Activated CD8-positive, alpha-beta T cell treated with anti-CD3 and anti-CD28 coated beads for 36 hours (primary cell): Measurements from ENCODE around the gene MTRR. TPM values are rescaled to one million over a fixed set of nuclear protein-coding genes. Genes with fewer than 3 reads are reported as not detected.

Source experiments
- ATAC-seq: fragments of 200-7000 bp; cut with Tn5 transposase; one replicate; pipeline ENCODE4 v1.10.0; 2021; ENCODE audit warnings: mild to moderate bottlenecking, moderate library complexity
- CTCF ChIA-PET: fragments of 350-600 bp; sonication (Branson Sonifier 250); formaldehyde crosslinking; loops from one replicate; lab custom pipeline; 2021; ENCODE audit warnings: antibody characterized with exemption; lab: Charles Lee
- POLR2A ChIA-PET: fragments of 350-600 bp; sonication (Branson Sonifier 250); formaldehyde crosslinking; loops from one replicate; lab custom pipeline; 2021; ENCODE audit warnings: antibody characterized with exemption; lab: Charles Lee
- DNase-seq: peaks from one replicate; pipeline ENCODE4 v3.0.0-alpha.2; 2020
- H3K27ac Mint-ChIP-seq: one replicate; pipeline ENCODE4 v1.8.0; 2021; ENCODE audit warnings: mild to moderate bottlenecking, mixed read lengths
- H3K27me3 Mint-ChIP-seq: one replicate; pipeline ENCODE4 v1.8.0; 2021; ENCODE audit warnings: mixed read lengths
- H3K36me3 Mint-ChIP-seq: one replicate; pipeline ENCODE4 v1.8.0; 2021; ENCODE audit warnings: low read depth, mixed read lengths
- H3K4me1 Mint-ChIP-seq: one replicate; pipeline ENCODE4 v1.8.0; 2021; ENCODE audit warnings: low read depth, mixed read lengths
- H3K4me3 Mint-ChIP-seq: one replicate; pipeline ENCODE4 v1.8.0; 2021; ENCODE audit warnings: mild to moderate bottlenecking, moderate library complexity, mixed read lengths
- H3K9me3 Mint-ChIP-seq: one replicate; pipeline ENCODE4 v1.8.0; 2021; ENCODE audit warnings: mixed read lengths
- intact Hi-C: fragments of 100-400 bp; cut with micrococcal nuclease; formaldehyde crosslinking; loops from one replicate; pipeline ENCODE4 v1.10.0; 2022
- total RNA-seq, 2 experiments: library from RNA; stranded (reverse); gene quantifications; one replicate each; pipeline ENCODE4 v1.2.3, GENCODE V29; 2021
- TF ChIP-seq, protein P1 (sequence below): fragments of 200-600 bp; IDR thresholded peaks from one replicate; pipeline ENCODE4 v1.8.0; 2022; ENCODE audit warnings: antibody characterized with exemption, mild to moderate bottlenecking

Gene MTRR
- total RNA-seq, 2 experiments from 2014 or later = 54.3 to 57.8 TPM

DNA sequence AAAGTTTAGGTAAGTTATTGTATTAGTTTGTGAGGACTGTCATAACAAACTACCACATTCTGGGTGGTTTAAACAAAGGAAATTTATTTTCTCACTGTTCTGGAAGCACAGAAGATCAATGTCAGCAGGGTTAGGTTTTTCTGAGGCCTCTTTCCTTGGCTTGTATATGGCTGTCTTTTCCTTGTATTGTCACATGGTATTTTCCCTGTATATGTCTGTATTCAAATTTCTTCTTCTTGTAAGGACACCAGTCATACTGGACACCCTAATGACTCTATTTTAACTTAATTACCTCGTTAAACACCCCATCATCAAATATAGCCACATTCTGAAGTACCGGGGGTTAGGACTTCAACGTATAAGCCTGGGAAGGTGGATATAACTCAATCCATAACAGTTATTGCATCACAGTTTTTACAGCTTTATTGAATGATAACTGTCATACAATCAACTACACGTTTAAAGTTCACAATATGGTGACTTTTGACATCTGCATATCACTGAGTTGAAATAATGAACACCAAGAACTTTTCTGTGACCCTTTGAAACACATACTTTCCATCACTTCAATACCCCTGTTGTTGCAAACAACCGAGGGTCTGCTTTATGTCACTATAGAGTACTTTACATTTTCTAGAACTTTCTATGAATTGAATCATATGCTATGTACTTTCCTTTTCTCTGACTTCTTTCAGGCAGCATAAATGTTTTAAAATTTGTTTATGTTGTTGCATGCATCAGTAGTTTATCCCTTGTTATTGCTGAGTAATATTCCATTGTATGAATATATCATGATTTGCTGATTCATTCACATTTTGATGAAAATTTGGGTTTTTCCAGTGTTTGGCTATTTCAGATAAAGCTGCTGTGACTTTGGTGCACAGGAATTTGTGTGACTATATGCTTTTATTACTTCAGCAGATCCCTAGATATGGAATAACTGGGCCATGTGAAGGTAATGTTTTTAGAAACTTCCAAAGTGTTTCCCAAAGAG, 48.5 kb downstream of the MTRR start:
- H3K4me3 Mint-ChIP-seq = no peak overlapping the region

DNA sequence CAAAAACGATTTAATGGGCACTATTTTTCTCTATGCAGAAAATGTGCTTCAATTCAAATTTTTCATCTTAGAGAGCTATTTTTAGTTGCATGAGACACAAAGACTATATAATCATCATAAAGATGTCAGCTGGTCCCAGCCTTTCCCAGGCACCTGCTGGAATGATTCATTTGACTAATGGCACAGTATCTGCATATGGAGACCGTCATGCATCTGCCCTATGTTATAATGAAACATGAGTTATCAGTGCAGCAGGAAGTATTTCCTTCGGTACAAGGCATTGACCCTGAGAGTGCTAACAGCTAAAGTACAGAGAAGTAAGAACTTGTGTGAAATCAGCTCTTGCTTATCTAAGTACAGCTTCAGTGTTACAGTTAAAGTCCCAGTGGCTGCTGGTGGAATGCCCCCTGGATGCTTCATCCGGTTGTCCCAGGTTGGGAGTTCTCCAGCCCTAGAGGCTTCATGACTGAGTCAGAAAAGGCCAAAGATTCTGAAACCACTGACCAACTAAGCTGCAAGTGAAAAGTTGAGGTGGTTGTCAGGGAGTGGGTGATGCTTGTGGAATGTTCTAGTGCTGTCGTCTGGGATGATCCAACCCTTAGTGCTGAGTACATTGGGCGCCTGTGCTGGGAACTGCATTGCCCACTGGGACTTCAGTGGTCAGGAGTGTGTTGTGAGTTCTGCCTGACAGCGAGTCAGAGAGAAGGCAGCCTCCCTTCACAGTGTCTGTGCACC, 57.2 kb downstream of the MTRR start:
- Mint-ChIP-seq H3K4me3 (no peak overlapping the region), H3K9me3 (no peaks in the 10 kb centered on the region), H3K27me3 (peaks cover 7% of the 10 kb centered on the region), H3K4me1 (no peaks in the 10 kb centered on the region), H3K36me3 (no peaks in the 10 kb centered on the region), H3K27ac (no peak overlapping the region)
- ChIA-PET CTCF (interaction anchor here (1.1 to 2.1 kb wide), 3 partner anchors 11 to 40 kb away, joined by 3 to 8 read pairs (median 4); no protein-coding TSS in a partner anchor), POLR2A (no interaction called here)
- intact Hi-C loops = loop anchor here (10.0 kb wide), 1 partner anchor 1619 kb away; the partner anchor contains the start of gene SEMA5A
- TF ChIP-seq, protein P1, sequence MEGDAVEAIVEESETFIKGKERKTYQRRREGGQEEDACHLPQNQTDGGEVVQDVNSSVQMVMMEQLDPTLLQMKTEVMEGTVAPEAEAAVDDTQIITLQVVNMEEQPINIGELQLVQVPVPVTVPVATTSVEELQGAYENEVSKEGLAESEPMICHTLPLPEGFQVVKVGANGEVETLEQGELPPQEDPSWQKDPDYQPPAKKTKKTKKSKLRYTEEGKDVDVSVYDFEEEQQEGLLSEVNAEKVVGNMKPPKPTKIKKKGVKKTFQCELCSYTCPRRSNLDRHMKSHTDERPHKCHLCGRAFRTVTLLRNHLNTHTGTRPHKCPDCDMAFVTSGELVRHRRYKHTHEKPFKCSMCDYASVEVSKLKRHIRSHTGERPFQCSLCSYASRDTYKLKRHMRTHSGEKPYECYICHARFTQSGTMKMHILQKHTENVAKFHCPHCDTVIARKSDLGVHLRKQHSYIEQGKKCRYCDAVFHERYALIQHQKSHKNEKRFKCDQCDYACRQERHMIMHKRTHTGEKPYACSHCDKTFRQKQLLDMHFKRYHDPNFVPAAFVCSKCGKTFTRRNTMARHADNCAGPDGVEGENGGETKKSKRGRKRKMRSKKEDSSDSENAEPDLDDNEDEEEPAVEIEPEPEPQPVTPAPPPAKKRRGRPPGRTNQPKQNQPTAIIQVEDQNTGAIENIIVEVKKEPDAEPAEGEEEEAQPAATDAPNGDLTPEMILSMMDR = no peak
- no peak for ATAC-seq
- no peak for DNase-seq

More for the DNA sequence above, 48.5 kb downstream of the MTRR start:
- Mint-ChIP-seq H3K9me3 (peaks cover 10% of the 10 kb centered on the region), H3K27ac (no peak overlapping the region), H3K27me3 (peaks cover 5% of the 10 kb centered on the region), H3K4me1 (no peaks in the 10 kb centered on the region), H3K36me3 (peaks cover 7% of the 10 kb centered on the region)
- no peak for ATAC-seq
- intact Hi-C loops = no loop called here
- TF ChIP-seq, protein P1 = no peak
- DNase-seq = no peak
- CTCF ChIA-PET = interaction anchor here (0.9 to 1.3 kb wide), 2 partner anchors 16 to 30 kb away, joined by 3 read pairs; no protein-coding TSS in a partner anchor
- POLR2A ChIA-PET = no interaction called here

- Mint-ChIP-seq H3K4me3 (no peak overlapping the region), H3K36me3 (no peaks in the 10 kb centered on the region), H3K9me3 (no peaks in the 10 kb centered on the region), H3K27me3 (peaks cover 6% of the 10 kb centered on the region), H3K27ac (no peak overlapping the region), H3K4me1 (no peaks in the 10 kb centered on the region)
- ChIA-PET POLR2A (no interaction called here), CTCF (interaction anchor here (1.1 to 2.1 kb wide), 3 partner anchors 12 to 40 kb away, joined by 3 to 8 read pairs (median 4); no protein-coding TSS in a partner anchor)
- ATAC-seq (no peak), DNase-seq (no peak)
- intact Hi-C loops = loop anchor here (10.0 kb wide), 1 partner anchor 1618 kb away; the partner anchor contains the start of gene SEMA5A
- TF ChIP-seq, protein P1 = no peak
These were observed 57.8 kb downstream of the MTRR start for GRCh38 chr5:7926720-7927119.

DNA sequence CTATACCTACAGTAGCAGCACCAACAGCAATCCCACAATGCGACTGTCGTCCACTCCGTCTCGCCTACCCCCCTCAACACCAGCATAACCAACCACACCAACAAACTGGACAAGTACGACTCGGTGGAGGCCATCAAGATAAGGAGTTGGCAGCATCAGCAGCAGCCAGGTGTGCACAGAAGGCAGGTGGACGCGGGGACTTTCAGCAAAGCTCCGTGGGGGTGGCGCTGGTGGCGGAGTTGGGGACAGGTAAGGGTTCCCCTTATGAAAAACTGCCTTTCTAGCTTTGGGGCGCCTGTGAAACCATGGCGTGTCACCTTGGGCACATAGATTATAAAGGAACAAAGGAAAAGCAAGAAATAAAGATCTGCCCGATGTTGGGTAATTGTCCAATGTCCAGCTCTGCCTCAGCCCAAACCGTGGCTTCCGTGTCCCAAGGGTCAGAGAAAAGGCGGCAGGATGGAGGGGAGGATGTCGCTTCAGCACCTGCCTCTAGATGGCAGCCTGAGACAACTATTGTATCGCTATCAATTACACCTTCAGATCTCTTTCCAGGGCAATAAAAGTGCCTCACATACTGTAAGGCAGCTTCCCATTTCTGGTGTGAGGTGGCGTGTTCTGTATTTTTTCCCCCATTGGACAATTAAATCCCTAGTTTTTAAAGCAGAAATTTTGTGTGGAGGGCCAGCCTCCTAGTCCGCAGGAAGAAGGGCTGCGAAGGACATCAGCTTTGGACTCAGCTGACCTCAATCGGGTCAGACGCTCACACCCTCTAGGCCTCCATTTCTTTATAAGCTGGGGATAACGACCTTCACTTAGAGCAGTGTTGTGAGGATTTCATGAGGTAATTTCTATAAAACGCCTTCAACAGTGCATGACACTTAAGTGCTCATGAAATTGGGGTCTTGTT, 58.8 kb downstream of the MTRR start:
- H3K4me3 Mint-ChIP-seq = no peak overlapping the region
- TF ChIP-seq, protein P1 = peak; percentile 76
- no peaks in the 10 kb centered on the region for H3K4me1 Mint-ChIP-seq
- H3K27ac Mint-ChIP-seq = no peak overlapping the region
- DNase-seq = peak; percentile 64
- ChIA-PET CTCF (interaction anchor here (1.0 to 2.1 kb wide), 9 partner anchors 9 to 1282 kb away, joined by 3 to 8 read pairs (median 3); no protein-coding TSS in a partner anchor), POLR2A (interaction anchor here (0.5 kb wide), 1 partner anchor 90 kb away, joined by 3 read pairs; no protein-coding TSS in a partner anchor)
- peak; percentile 80 for ATAC-seq
- intact Hi-C loops = loop anchor here (10.0 kb wide), 1 partner anchor 1617 kb away; the partner anchor contains the start of gene SEMA5A
- H3K9me3 Mint-ChIP-seq = no peaks in the 10 kb centered on the region
- H3K27me3 Mint-ChIP-seq = peaks cover 6% of the 10 kb centered on the region
- H3K36me3 Mint-ChIP-seq = no peaks in the 10 kb centered on the region
